Muscle layer of duodenum (tissue), 2 donors: Measurements from ENCODE around the gene GALT.

ENCODE experiments used
- H3K27ac ChIP-seq: one replicate; pipeline ENCODE4 v1.7.0; 2013; ENCODE audit warnings: mild to moderate bottlenecking, low read length
- H3K27me3 ChIP-seq: one replicate; pipeline ENCODE4 v1.7.0; 2013; ENCODE audit warnings: low read depth, mild to moderate bottlenecking, control low read depth, low read length
- H3K36me3 ChIP-seq, 2 donors: one replicate each; pipeline ENCODE4 v1.7.0; 2013; ENCODE audit warnings: low read length in 2 of 2, control low read depth in 1 of 2, mild to moderate bottlenecking in 1 of 2; ENCODE audit not compliant: insufficient read depth in 2 of 2, control insufficient read depth in 1 of 2
- H3K4me1 ChIP-seq, 2 donors: one replicate each; pipeline ENCODE4 v1.7.0; 2013; ENCODE audit warnings: low read length in 2 of 2, mild to moderate bottlenecking in 2 of 2, control low read depth in 1 of 2, moderate library complexity in 1 of 2; ENCODE audit not compliant: insufficient read depth in 2 of 2, control insufficient read depth in 1 of 2
- H3K4me3 ChIP-seq, 2 donors: one replicate each; pipeline ENCODE4 v1.7.0; 2013; ENCODE audit warnings: low read length in 2 of 2, low read depth in 1 of 2, mild to moderate bottlenecking in 1 of 2
- H3K9me3 ChIP-seq, 2 donors: one replicate each; pipeline ENCODE4 v1.7.0; 2013; ENCODE audit warnings: low read length in 2 of 2, control low read depth in 1 of 2, mild to moderate bottlenecking in 1 of 2; ENCODE audit not compliant: control insufficient read depth in 1 of 2
- donor health status: healthy.

GALT gene

GRCh38 chr9:34688329-34689115 lies 42.0 kb downstream of the GALT start:
- H3K27me3 ChIP-seq = no peaks in the 10 kb centered on the region
- no peaks in the 10 kb centered on the region for H3K4me1 ChIP-seq
- no peak overlapping the region for H3K4me3 ChIP-seq
- H3K36me3 ChIP-seq = peaks cover 0 to 1% of the 10 kb centered on the region in 2 donors
- no peak overlapping the region for H3K27ac ChIP-seq
- H3K9me3 ChIP-seq = no peaks in the 10 kb centered on the region

- Histone ChIP-seq H3K9me3 (no peaks in the 10 kb centered on the region), H3K36me3 (no peaks in the 10 kb centered on the region), H3K4me3 (no peak overlapping the region), H3K27me3 (no peaks in the 10 kb centered on the region), H3K4me1 (no peaks in the 10 kb centered on the region), H3K27ac (no peak overlapping the region)
Observed at GRCh38 chr9:34689116-34689470, 42.6 kb downstream of the GALT start.

GRCh38 chr9:34689512-34689911 lies 43.0 kb downstream of the GALT start:
- H3K36me3 ChIP-seq = no peaks in the 10 kb centered on the region
- no peaks in the 10 kb centered on the region for H3K9me3 ChIP-seq
- H3K27ac ChIP-seq = no peak overlapping the region
- no peaks in the 10 kb centered on the region for H3K4me1 ChIP-seq
- H3K27me3 ChIP-seq = no peaks in the 10 kb centered on the region
- H3K4me3 ChIP-seq = no peak overlapping the region

- Histone ChIP-seq H3K36me3 (no peaks in the 10 kb centered on the region), H3K4me1 (no peaks in the 10 kb centered on the region), H3K27ac (no peak within 1 kb of the TSS), H3K4me3 (no peak within 1 kb of the TSS), H3K27me3 (no peaks in the 10 kb centered on the region), H3K9me3 (no peaks in the 10 kb centered on the region)
Observed at GRCh38 chr9:34690983-34691935, 44.8 kb downstream of the GALT start, which contains the start of gene CCL19. Gene CCL19 (minus strand): TSS chr9:34691276. CDS start chr9:34691139, 137 bp downstream.

GRCh38 chr9:34691936-34692315 lies 45.5 kb downstream of the GALT start:
- Histone ChIP-seq H3K36me3 (no peaks in the 10 kb centered on the region), H3K27me3 (no peaks in the 10 kb centered on the region), H3K4me3 (no peak overlapping the region), H3K27ac (no peak overlapping the region), H3K4me1 (no peaks in the 10 kb centered on the region), H3K9me3 (no peaks in the 10 kb centered on the region)

GRCh38 chr9:34693560-34693959 lies 47.1 kb downstream of the GALT start:
- Histone ChIP-seq H3K9me3 (no peaks in the 10 kb centered on the region), H3K4me3 (no peak overlapping the region), H3K27ac (no peak overlapping the region), H3K36me3 (no peaks in the 10 kb centered on the region), H3K4me1 (no peaks in the 10 kb centered on the region), H3K27me3 (no peaks in the 10 kb centered on the region)

GRCh38 chr9:34694811-34695210 lies 48.3 kb downstream of the GALT start:
- Histone ChIP-seq H3K27me3 (no peaks in the 10 kb centered on the region), H3K4me3 (no peak overlapping the region), H3K27ac (no peak overlapping the region), H3K4me1 (no peaks in the 10 kb centered on the region), H3K9me3 (no peaks in the 10 kb centered on the region), H3K36me3 (no peaks in the 10 kb centered on the region)
